Activated CD4-positive, alpha-beta T cell treated with anti-CD3 and anti-CD28 coated beads for 48 hours (primary cell): ENCODE results near the gene GRB2.
"Not testable (repeated sequence)": the region's sequence is repeated elsewhere in the genome, so short reads cannot be mapped to it uniquely, and the experiment has no call there.

ENCODE experiments used
- DNase-seq: peaks from one replicate; pipeline ENCODE4 v3.0.0-alpha.2; 2020

Gene GRB2

GRCh38 chr17:75384751-75385150 is 20.7 kb downstream of the GRB2 start:
- no peak for DNase-seq

GRCh38 chr17:75383842-75384195 is 21.7 kb downstream of the GRB2 start:
- no peak for DNase-seq

- no peak for DNase-seq
Observed at GRCh38 chr17:75380750-75381149, 24.7 kb downstream of the GRB2 start.

GRCh38 chr17:75380315-75380714 is 25.2 kb downstream of the GRB2 start:
- no peak for DNase-seq

GRCh38 chr17:75379426-75379825 is 26.1 kb downstream of the GRB2 start:
- DNase-seq = not testable (repeated sequence)

- DNase-seq = no peak
Observed at GRCh38 chr17:75373280-75373679, 32.2 kb downstream of the GRB2 start.

- no peak for DNase-seq
Observed at GRCh38 chr17:75371981-75372380, 33.5 kb downstream of the GRB2 start.

GRCh38 chr17:75371339-75371738 is 34.1 kb downstream of the GRB2 start:
- DNase-seq = no peak

- DNase-seq = no peak
Observed at GRCh38 chr17:75370286-75370915, 35.1 kb downstream of the GRB2 start.

- not testable (repeated sequence) for DNase-seq
Observed at GRCh38 chr17:75367838-75368789, 37.4 kb downstream of the GRB2 start.

- no peak for DNase-seq
Observed at GRCh38 chr17:75367312-75367711, 38.2 kb downstream of the GRB2 start.

- DNase-seq = no peak
Observed at GRCh38 chr17:75366432-75366831, 39.0 kb downstream of the GRB2 start.

- no peak for DNase-seq
Observed at GRCh38 chr17:75365931-75366275, 39.6 kb downstream of the GRB2 start.

GRCh38 chr17:75365009-75365930 is 40.2 kb downstream of the GRB2 start:
- DNase-seq = no peak

- no peak for DNase-seq
Observed at GRCh38 chr17:75364078-75364477, 41.4 kb downstream of the GRB2 start.

- DNase-seq = no peak
Observed at GRCh38 chr17:75361996-75362395, 43.5 kb downstream of the GRB2 start.

- no peak for DNase-seq
Observed at GRCh38 chr17:75361344-75361743, 44.1 kb downstream of the GRB2 start.

- DNase-seq = no peak
Observed at GRCh38 chr17:75356260-75356937, 49.1 kb downstream of the GRB2 start.

- no peak for DNase-seq
Observed at GRCh38 chr17:75353176-75353575, 52.3 kb downstream of the GRB2 start.

GRCh38 chr17:75352079-75352569 is 53.4 kb downstream of the GRB2 start:
- no peak for DNase-seq

- DNase-seq = no peak
Observed at GRCh38 chr17:75350706-75351105, 54.8 kb downstream of the GRB2 start.

- no peak for DNase-seq
Observed at GRCh38 chr17:75350029-75350428, 55.4 kb downstream of the GRB2 start.

GRCh38 chr17:75349589-75349988 is 55.9 kb downstream of the GRB2 start:
- no peak for DNase-seq
